Measurements from ENCODE around the gene OOSP2.

Gene OOSP2

DNA sequence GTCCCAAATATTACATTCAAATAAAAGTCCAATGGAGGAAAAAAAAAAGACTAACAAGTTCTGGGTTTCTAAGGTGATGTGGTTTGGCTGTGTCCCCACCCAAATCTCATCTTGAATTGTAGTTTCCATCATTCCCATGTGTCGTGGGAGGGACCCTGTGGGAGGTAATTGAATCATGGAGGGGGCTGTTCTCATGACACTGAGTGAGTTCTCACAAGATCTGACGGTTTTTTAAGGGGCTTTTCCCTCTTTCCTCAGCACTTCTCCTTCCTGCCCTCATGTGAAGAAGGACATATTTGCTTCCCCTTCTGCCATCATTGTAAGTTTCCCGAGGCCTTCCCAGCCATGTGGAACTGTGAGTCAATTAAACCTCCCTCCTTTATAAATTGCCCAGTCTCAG lies 40.3 kb downstream of the OOSP2 start:
- no peak for DNase-seq

DNA sequence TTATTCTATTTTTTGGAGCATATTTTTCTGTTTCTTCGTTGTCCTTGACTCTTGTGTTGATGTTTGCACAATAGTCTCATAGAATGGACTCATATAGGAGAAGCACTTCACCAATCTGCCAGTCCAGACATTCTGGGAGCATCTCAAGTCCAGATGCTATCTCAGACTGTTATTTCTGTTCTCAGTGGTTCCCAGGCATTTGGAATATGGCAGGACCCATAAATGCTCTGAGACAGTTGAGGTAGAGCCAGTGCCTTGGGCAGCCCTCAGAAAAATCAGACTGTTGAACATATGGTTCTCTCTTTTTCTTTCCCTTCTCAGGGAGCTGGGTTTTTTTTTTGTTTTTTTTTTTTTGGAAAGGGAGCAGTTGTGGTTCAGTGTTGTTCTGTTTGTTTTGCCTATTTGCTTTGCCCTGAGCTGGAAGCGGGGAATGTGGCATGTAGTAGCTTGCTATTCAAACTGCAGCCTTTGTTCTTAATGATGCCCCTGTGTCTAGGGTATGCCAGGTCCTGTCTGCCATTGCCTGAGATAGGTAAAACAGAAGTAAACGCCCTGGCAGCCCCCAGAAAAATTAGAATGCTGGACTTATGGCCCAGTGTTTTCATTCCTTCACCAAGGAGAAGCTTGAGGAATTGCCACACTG lies 44.5 kb downstream of the OOSP2 start:
- DNase-seq = no peak

DNA sequence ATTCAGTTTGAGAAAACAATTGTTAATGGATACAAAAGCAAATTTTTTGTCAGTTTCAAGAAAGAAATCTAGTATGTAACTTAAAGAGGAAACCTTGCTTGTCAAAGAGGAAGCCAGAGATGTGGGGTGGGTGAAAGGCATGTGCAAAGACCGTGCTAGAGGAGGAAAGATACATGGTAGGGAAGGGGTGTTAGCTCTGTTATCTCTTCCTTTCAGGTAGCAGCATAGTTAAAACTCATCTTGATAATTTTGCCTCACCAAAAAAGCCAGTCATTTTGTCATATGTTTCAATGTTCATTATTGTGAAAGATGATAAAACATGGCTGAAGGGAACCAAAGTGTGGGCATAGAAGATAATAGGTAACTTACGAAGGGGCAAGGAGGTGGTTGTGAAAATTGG lies 45.7 kb downstream of the OOSP2 start:
- DNase-seq = no peak

DNA sequence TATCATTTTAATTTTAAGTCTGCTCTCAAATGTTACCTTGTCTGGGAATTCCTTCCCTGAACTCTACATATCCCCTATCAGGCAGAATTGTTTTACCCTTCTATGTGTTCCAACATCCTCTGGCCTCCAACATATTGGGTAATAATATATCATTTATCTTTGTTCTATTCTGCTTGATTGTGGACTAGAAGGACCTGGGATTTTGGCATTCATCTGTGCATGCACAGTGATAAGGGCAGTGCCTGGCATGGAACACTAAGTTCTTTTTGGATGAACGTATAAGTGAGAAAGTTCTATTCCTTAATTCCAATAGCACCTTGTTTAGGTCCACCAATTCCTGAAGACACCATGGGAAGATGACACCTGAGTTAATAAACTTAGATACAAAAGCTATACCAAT lies 47.0 kb downstream of the OOSP2 start:
- DNase-seq = no peak

DNA sequence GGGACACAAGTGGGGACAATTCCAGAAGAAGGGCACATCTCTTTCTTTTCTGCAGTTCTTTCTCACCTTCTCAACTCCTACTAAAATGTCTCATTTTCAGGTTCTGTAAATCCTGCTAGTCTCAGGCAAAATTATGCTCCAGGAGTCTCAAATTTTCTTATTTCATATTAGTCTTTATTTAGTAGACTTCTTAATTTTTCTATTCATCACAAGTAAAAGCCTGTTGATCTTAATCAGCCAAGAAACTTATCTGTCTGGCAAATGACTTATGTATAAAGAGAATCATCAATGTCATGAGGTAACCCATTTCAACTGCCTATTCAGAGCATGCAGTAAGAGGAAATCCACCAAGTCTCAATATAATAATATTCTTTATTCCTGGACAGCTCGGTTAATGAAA lies 48.2 kb downstream of the OOSP2 start, which contains the start of gene MS4A2:
TSS of gene MS4A2 (plus strand) at position 301 of the 400 bp plus-strand sequence. CDS start 102 bp downstream, outside the sequence.
- no peak for DNase-seq

DNA sequence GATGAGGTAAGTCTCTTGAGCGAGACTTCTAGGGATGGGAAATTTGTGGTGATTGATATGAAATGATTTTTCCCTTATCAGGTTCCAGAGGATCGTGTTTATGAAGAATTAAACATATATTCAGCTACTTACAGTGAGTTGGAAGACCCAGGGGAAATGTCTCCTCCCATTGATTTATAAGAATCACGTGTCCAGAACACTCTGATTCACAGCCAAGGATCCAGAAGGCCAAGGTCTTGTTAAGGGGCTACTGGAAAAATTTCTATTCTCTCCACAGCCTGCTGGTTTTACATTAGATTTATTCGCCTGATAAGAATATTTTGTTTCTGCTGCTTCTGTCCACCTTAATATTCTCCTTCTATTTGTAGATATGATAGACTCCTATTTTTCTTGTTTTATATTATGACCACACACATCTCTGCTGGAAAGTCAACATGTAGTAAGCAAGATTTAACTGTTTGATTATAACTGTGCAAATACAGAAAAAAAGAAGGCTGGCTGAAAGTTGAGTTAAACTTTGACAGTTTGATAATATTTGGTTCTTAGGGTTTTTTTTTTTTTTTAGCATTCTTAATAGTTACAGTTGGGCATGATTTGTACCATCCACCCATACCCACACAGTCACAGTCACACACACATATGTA lies 55.4 kb downstream of the OOSP2 start:
- no peak for DNase-seq

DNA sequence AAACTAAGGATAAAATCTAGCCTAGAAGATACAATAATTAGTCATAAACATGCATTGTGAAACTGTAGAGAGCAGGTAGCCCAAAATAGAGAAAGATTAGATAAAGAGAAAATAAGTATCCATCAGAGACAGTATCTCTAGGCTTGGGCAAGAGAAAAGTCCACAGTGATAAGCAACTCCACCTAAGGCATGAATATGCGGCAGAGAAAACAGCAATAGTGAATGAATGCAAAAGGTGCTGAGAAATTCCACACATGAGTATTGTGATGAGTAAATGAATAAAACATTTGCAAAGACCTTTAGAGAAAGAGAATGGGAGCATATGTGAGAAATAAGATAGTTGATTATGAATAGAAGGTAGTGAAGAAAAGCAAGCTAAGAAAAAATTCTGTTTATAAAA lies 57.0 kb downstream of the OOSP2 start:
- DNase-seq = no peak
